HL-60 (cell line): ENCODE results near the gene LRFN2.

Experiments
- DNase-seq, 2 experiments: peaks; one replicate each; pipeline ENCODE4 v3.0.0-alpha.2; 2010 to 2020; ENCODE audit warnings: low read depth in 1 of 2, low spot score in 1 of 2
- H3K27ac ChIP-seq: fragments of 250-450 bp; sonication (Bioruptor Pico); replicated peaks from 2 replicates; pipeline ENCODE4 v1.5.1; 2020; ENCODE audit warnings: mild to moderate bottlenecking, moderate library complexity
- H3K27me3 ChIP-seq: fragments of 250-450 bp; sonication (Bioruptor Pico); 2 replicates; pipeline ENCODE4 v1.5.1; 2021; ENCODE audit warnings: mild to moderate bottlenecking, moderate library complexity; ENCODE audit not compliant: insufficient read depth, poor library complexity, severe bottlenecking
- H3K4me3 ChIP-seq: replicated peaks from 2 replicates; pipeline ENCODE4 v1.5.1; 2011; ENCODE audit warnings: mild to moderate bottlenecking, control low read depth, low read length; ENCODE audit not compliant: insufficient read depth
- GABPA ChIP-seq: IDR thresholded peaks from 2 replicates; pipeline ENCODE4 v1.6.1; 2012; ENCODE audit warnings: low read depth
- POLR2AphosphoS5 ChIP-seq: IDR thresholded peaks from 2 replicates; pipeline ENCODE4 v1.6.1; 2012; ENCODE audit warnings: low read depth
- SPI1 ChIP-seq: IDR thresholded peaks from 2 replicates; pipeline ENCODE4 v1.6.1; 2012; ENCODE audit warnings: low read depth, mild to moderate bottlenecking, borderline replicate concordance
- TF ChIP-seq, protein P1 (sequence below): IDR thresholded peaks from 2 replicates; pipeline ENCODE4 v1.6.1; 2012; ENCODE audit warnings: low read depth; ENCODE audit not compliant: insufficient replicate concordance
- TF ChIP-seq, protein P2 (sequence below): IDR thresholded peaks from one replicate; pipeline ENCODE4 v1.5.1; 2011; ENCODE audit warnings: low read length, control low read depth, inconsistent platforms; ENCODE audit not compliant: insufficient read depth

The LRFN2 gene

DNA sequence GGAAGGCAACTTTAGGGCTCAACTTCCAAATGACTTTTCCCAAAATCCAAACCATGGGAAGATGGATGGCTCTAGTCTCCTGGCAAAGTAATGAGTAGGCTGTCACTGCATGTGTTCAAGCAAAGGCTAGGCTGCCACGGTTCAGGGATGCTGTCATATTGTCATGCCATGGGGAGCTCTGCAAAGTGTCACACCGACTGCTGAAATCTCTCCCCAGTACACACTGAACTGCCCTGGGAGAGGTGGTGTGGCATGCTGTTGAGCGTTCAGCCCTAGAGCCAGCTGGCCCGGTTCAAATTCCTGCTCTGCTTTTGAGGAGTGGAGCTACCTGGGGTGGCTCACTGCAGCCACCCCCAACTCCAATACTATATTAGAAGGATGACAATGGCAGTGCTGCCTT lies 115.9 kb downstream of the LRFN2 start:
- no peak for DNase-seq
- no peak overlapping the region for H3K4me3 ChIP-seq
- TF ChIP-seq GABPA (no peak), SPI1 (no peak), POLR2AphosphoS5 (no peak)
- TF ChIP-seq, protein P1, sequence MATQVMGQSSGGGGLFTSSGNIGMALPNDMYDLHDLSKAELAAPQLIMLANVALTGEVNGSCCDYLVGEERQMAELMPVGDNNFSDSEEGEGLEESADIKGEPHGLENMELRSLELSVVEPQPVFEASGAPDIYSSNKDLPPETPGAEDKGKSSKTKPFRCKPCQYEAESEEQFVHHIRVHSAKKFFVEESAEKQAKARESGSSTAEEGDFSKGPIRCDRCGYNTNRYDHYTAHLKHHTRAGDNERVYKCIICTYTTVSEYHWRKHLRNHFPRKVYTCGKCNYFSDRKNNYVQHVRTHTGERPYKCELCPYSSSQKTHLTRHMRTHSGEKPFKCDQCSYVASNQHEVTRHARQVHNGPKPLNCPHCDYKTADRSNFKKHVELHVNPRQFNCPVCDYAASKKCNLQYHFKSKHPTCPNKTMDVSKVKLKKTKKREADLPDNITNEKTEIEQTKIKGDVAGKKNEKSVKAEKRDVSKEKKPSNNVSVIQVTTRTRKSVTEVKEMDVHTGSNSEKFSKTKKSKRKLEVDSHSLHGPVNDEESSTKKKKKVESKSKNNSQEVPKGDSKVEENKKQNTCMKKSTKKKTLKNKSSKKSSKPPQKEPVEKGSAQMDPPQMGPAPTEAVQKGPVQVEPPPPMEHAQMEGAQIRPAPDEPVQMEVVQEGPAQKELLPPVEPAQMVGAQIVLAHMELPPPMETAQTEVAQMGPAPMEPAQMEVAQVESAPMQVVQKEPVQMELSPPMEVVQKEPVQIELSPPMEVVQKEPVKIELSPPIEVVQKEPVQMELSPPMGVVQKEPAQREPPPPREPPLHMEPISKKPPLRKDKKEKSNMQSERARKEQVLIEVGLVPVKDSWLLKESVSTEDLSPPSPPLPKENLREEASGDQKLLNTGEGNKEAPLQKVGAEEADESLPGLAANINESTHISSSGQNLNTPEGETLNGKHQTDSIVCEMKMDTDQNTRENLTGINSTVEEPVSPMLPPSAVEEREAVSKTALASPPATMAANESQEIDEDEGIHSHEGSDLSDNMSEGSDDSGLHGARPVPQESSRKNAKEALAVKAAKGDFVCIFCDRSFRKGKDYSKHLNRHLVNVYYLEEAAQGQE: no peak
- TF ChIP-seq, protein P2, sequence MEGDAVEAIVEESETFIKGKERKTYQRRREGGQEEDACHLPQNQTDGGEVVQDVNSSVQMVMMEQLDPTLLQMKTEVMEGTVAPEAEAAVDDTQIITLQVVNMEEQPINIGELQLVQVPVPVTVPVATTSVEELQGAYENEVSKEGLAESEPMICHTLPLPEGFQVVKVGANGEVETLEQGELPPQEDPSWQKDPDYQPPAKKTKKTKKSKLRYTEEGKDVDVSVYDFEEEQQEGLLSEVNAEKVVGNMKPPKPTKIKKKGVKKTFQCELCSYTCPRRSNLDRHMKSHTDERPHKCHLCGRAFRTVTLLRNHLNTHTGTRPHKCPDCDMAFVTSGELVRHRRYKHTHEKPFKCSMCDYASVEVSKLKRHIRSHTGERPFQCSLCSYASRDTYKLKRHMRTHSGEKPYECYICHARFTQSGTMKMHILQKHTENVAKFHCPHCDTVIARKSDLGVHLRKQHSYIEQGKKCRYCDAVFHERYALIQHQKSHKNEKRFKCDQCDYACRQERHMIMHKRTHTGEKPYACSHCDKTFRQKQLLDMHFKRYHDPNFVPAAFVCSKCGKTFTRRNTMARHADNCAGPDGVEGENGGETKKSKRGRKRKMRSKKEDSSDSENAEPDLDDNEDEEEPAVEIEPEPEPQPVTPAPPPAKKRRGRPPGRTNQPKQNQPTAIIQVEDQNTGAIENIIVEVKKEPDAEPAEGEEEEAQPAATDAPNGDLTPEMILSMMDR: no peak
- no peaks in the 10 kb centered on the region for H3K27me3 ChIP-seq
- no peak overlapping the region for H3K27ac ChIP-seq

DNA sequence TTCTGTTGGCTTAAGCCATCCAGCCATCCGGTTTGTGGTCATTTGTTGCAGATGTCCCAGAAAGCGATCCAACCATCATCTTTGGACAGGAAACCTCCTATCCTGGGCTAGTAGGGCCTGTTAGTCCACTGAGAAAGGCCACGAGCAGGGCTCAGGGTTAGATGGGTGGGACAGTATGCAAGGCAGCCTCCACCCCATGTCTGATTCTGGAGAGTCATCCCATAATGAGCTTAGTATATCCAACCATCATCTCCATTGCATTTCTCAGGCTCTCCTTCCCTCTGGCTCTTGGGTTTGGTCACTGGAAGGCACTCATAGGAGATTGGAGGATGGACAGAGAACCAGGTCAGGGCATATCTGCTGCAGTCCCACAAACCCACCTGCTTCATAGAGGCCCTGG lies 117.8 kb downstream of the LRFN2 start:
- Histone ChIP-seq H3K27me3 (no peaks in the 10 kb centered on the region), H3K4me3 (no peak overlapping the region), H3K27ac (no peak overlapping the region)
- no peak for DNase-seq
- TF ChIP-seq, protein P1: no peak
- no peak for TF ChIP-seq POLR2AphosphoS5
- TF ChIP-seq, protein P2: no peak
- TF ChIP-seq GABPA: no peak
- TF ChIP-seq SPI1: no peak

DNA sequence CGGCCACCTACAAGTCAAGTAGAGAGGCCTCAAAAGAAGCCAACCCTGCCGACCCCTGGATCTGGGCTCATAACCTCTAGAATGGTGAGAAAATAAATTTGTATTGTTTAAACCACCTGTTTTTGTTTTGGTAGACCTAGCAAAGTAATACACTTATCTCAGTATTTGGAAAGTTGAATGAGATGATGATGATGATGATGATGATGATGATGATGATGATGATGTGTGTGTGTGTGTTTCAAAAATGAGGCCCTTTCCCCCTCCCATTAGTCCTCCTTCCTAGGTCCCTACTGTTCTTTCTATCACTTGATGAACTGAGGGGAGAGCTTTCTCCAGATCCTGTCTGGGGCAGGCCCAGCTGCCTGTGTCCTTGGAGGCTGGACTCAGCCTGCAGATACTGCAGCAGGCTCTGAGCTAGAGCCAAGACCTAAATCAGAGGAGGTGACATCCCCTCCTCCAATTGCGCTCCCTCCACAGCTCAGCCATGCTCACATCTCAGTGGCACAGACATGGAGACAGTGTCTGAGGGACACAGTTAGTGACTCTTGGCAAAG lies 120.1 kb downstream of the LRFN2 start:
- Histone ChIP-seq H3K27ac (no peak overlapping the region), H3K27me3 (no peaks in the 10 kb centered on the region), H3K4me3 (no peak overlapping the region)
- DNase-seq: no peak
- no peak for TF ChIP-seq SPI1

DNA sequence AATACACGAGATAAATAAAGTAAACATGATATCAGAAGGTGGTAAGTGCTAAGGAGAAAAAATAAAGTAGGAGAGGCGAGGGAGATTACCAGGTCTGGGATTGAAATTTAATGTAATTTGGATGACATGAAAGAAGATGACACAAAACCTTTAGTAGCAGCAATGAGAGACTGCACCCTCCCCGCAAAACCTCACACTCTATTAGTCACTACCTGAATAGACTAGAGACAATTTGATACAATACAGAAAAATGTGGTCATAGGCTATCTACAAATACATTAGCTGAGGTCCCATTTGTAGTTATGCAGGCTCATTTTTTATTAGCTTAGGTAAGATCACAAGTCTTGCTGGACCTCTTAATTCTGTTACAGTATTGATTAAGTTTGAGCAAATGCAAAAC lies 125.5 kb downstream of the LRFN2 start:
- Histone ChIP-seq H3K4me3 (no peak overlapping the region), H3K27ac (no peak overlapping the region), H3K27me3 (no peaks in the 10 kb centered on the region)
- TF ChIP-seq POLR2AphosphoS5 (no peak), SPI1 (no peak)
- DNase-seq: no peak

DNA sequence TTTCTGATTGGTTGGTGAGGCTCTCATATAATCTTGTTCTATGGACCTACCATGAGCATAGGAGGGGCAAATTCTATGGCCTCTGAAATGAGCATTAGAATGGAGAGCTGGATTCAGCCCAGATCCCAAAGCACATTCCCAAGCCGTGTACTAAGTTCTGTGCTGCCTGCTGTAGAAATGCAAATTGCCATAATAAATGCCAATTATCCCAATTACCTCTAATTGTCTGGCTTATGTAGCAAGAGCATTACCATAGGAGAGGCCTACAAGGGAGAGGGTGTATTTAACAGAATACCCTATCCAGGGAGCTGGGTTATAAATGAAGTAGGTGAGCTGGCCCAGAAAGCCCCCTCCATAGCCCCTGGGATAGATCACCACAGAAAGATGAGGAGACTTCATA lies 126.8 kb downstream of the LRFN2 start:
- H3K27me3 ChIP-seq: no peaks in the 10 kb centered on the region
- no peak overlapping the region for H3K27ac ChIP-seq
- no peak overlapping the region for H3K4me3 ChIP-seq
- TF ChIP-seq GABPA (no peak), POLR2AphosphoS5 (no peak), SPI1 (no peak)
- TF ChIP-seq, protein P2: no peak
- TF ChIP-seq, protein P1: no peak
- no peak for DNase-seq
